SK-N-SH (cell line): ENCODE measurements around the gene CCL26.

Experiments
- GABPA ChIP-seq: IDR thresholded peaks from 2 replicates; pipeline ENCODE4 v1.4.0; 2012; ENCODE audit warnings: low read depth, mild to moderate bottlenecking
- MEF2A ChIP-seq: IDR thresholded peaks from 2 replicates; pipeline ENCODE4 v1.4.0; 2012; ENCODE audit warnings: low read depth, borderline replicate concordance
- NRF1 ChIP-seq: IDR thresholded peaks from 2 replicates; pipeline ENCODE4 v1.6.1; 2012; ENCODE audit warnings: low read depth, mild to moderate bottlenecking, low read length
- TAF1 ChIP-seq: IDR thresholded peaks from 2 replicates; pipeline ENCODE4 v1.6.1; 2012; ENCODE audit warnings: low read depth, mild to moderate bottlenecking, low read length, moderate library complexity, borderline replicate concordance
- TF ChIP-seq, protein P1 (sequence below): fragments of 200-600 bp; sonication (generic); IDR thresholded peaks from 2 replicates; pipeline ENCODE4 v1.6.1; 2017; ENCODE audit warnings: antibody characterized with exemption, mild to moderate bottlenecking, moderate library complexity

GRCh38 chr7:75795831-75796285 lies 23.8 kb upstream of the CCL26 start:
- TF ChIP-seq, protein P1, sequence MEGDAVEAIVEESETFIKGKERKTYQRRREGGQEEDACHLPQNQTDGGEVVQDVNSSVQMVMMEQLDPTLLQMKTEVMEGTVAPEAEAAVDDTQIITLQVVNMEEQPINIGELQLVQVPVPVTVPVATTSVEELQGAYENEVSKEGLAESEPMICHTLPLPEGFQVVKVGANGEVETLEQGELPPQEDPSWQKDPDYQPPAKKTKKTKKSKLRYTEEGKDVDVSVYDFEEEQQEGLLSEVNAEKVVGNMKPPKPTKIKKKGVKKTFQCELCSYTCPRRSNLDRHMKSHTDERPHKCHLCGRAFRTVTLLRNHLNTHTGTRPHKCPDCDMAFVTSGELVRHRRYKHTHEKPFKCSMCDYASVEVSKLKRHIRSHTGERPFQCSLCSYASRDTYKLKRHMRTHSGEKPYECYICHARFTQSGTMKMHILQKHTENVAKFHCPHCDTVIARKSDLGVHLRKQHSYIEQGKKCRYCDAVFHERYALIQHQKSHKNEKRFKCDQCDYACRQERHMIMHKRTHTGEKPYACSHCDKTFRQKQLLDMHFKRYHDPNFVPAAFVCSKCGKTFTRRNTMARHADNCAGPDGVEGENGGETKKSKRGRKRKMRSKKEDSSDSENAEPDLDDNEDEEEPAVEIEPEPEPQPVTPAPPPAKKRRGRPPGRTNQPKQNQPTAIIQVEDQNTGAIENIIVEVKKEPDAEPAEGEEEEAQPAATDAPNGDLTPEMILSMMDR = no peak
- TF ChIP-seq MEF2A (no peak), GABPA (no peak), TAF1 (no peak), NRF1 (no peak)
